ENCODE measurements around the gene PTPN13.
"Not testable (repeated sequence)": the region's sequence is repeated elsewhere in the genome, so short reads cannot be mapped to it uniquely, and the experiment has no call there.

Gene PTPN13

DNA sequence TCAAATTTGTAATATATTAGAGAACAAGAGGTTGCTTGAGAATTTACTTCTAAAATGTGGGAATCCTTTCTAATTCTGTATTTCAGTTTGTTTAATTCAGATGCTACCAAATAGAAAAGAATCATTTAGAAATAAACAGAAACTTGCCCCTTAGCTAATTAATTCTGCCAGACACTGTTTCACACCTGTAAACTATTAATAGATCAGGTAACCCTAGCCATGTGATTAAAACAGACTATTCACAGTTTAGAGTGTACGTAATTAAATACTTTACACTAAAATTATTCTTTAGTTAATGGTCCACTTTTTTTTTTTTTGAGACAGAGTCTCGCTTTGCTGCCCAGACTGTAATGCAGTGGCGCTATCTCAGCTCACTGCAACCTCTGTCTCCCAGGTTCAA lies 124.0 kb downstream of the PTPN13 start:
- no peak for DNase-seq

DNA sequence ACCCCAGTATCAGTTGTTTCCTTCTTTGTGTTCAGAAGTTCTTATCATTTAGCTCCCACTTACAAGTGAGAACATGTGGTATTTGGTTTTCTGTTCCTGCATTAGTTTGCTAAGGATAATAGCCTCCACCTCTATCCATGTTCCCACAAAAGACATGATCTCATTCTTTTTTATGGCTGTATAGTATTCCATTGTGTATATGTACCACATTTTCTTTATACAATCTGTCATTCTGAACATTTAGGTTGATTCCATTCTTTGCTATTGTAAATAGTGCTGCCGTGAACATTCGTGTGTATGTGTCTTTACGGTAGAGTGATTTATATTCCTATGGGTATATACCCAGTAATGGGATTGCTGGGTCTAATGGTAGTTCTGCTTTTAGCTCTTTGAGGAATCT lies 125.0 kb downstream of the PTPN13 start:
- not testable (repeated sequence) for DNase-seq

DNA sequence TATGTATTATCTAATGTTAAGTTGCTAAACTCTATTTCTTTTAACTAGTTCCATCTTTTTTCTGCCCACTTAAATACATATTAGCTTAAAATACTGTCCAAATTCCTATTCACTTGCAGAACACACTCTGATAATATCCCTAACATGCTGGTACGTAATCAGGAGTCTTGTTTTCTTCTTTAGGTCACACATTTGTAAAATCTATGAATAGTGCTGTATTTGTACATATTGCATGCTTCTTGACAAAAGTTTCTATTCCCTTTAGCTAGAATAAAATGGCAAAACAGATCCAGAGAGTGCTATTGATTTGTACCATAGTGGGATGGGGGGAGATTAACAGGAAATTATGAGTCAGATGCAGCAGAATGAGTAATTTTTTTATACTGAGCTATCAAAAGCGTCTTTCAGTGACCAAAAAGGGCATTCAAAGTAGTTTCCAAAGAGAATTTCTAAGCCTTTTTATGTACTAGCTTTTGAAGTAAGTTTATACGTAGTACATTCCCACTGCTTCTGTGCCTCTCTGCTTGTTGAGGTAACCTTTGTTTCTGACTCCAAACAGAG lies 126.5 kb downstream of the PTPN13 start:
- no peak for DNase-seq

DNA sequence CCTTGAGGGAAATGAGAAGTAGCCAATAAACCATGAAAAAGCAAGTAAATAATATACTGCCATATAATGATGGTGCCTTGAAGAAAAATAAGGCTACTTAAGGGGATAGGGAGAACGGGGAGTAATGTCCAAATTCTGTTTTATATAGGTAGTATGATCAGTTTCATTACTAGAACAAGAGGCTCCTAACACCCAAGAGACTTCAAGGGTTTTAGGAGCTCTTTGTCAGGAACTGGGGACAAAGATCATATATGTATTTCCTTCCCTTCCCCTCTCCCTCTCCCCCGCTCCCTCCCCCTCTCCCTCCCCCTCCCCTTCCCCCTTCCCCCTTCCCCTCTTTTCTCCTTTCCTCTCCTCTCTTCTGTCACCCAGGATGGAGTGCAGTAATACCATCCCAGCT lies 127.3 kb downstream of the PTPN13 start:
- no peak for DNase-seq

DNA sequence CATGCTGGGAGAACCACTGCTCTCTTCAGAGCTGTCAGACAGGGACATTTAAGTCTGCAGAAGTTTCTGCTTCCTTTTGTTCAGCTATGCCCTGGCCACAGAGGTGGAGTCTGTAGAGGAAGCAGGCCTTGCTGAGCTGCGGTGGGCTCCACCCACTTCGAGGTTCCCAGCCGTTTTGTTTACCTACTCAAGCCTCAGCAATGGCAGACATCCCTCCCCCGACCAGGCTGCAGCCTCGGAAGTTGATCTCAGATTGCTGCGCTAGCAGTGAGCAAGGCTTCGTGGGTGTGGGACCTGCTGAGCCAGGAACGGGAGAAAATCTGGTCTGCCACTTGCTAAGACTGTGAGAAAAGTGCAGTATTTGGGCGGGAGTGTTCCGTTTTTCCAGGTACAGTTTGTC lies 136.2 kb downstream of the PTPN13 start:
- DNase-seq, result no peak

DNA sequence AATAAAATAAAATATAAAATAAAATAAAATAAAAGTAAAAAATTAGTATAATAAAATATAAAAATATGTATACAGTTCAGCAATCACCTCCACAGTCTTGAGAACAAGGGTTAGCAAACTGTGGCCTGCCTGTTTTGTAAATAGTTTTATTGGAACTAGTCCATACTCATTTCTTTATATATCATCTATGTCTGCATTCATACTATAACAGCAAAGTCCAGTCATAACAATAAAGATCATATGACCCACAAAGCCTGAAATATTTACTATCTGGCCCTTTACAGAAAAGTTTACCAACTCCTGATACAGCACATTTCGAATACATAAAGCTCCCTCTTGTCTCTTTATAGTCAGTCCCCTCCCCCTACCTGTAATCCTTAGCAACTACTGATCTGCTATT lies 143.1 kb downstream of the PTPN13 start:
- DNase-seq, result no peak

DNA sequence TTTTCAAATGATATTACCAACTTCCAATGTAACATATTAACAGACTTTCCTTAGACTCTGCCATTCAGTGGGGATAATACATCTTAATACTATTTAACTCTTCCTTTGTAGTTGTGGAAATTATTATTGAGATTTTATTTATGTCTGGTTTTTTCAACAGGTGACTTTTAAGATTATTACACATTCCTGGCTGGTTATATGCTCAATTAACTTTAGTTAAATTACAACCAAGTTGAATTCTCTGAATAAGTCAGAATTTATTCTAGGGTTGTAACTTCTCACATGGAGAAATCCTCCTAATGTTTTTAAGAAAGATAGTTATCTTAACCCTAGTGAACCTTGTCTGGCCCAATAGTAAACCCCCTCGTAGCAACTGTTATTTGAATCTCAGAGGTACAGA lies 147.7 kb downstream of the PTPN13 start:
- DNase-seq, result no peak

DNA sequence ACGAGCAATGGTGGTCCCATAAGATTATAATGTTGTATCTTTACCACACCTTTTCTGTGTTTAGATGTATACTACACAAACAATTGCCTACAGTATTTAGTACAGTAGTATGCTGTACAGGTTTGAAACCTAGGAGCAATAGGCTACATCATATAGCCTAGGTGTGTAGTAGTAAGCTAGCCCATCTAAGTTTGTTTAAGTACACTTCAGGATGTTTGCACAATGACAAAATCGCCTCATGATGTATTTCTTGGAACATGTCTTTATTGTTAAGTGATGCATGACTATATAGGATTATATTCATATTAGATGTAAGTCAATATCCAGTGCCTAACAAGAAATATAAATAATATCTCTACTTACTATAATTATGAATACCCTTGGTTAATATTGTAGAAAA lies 150.5 kb downstream of the PTPN13 start:
- DNase-seq, result no peak

DNA sequence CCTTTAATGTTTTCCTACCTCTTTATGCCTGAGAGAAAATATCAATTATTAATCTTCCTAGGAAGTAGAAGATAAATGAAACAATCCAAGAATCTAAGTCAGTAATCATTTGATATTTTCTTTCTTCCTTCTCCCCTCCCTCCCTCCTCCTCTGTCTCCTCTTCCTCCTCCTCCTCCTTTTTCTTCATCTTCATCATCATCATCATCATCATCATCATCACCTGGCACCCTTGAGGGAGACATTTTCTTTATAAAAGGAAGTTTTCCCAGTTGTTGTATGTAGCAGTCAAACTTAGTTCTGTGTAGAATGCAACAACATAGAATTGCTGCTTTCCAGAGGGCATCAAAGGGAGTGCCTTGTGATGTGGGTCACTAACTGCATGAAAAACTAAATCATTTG lies 155.0 kb downstream of the PTPN13 start:
- DNase-seq, result no peak

DNA sequence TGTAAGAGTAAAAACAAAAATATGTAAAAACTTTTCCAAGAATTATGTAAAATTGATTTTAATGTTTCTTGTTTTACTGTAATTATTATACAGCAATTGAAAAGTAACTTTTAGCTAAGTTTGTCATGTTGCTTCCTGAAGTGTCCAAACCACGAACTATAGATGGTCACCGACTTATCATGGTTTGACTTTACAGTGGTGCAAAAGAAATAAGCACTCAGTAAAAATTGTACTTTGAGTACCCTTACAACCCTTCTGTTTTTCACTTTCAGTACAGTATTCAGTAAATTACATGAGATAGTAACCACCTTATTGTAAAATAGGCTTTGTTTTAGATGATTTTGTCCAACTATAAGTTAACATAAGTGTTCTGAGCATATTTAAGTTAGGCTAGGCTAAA lies 161.3 kb downstream of the PTPN13 start:
- no peak for DNase-seq

DNA sequence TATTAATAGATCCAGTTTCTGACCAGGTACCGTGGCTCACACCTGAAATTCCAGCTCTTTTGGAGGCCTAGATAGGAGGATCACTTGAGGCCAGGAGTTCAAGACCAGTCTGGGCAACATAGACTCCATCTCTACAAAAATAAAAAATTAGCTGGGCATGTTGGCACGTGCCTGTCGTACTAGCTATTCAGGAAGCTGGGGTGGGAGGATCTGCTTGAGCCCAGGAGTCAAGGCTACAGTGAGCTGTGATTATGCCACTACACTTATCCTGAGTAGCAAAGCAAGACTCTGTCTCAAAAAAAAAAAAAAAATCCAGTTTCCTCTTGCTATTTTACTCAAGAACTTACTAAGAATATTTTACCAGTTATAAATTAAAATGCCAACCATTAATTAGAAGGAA lies 163.4 kb downstream of the PTPN13 start:
- no peak for DNase-seq

DNA sequence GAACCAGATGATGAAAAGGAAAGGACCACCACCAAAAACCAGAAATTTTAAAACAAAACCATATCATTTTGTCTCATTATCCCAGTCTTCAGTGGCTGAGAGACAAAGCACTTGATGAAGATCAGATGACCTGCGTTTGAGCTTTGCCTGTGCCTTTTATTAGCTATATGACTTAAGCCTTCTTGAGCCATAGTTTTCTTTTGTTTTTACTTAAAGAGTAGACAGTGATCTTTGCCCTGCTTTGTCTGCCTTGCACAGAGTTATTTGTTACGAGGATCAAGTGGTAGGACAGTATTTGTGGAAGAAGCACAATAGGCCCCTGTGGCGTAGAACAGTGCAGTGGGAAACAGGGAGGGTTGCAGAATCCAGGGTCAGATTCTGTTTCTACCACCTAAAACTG lies 165.2 kb downstream of the PTPN13 start:
- DNase-seq, result no peak

DNA sequence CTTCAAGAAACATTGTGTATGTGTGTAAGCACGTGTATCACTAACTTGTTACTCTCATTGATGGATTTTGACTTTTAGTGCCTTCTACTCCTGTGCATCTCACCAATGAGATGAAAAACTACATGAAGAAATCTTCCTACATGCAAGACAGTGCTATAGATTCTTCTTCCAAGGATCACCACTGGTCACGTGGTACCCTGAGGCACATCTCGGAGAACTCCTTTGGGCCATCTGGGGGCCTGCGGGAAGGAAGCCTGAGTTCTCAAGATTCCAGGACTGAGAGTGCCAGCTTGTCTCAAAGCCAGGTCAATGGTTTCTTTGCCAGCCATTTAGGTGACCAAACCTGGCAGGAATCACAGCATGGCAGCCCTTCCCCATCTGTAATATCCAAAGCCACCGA lies 168.5 kb downstream of the PTPN13 start:
- no peak for DNase-seq

DNA sequence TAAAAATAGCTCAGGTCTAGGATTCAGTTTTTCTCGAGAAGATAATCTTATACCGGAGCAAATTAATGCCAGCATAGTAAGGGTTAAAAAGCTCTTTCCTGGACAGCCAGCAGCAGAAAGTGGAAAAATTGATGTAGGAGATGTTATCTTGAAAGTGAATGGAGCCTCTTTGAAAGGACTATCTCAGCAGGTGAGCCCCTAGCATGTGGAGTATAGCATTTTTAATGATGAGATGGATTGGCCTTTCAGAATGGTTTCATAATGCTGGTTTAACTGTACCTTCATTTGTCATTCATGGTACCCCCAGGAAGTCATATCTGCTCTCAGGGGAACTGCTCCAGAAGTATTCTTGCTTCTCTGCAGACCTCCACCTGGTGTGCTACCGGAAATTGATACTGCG lies 175.7 kb downstream of the PTPN13 start:
- DNase-seq, result no peak

DNA sequence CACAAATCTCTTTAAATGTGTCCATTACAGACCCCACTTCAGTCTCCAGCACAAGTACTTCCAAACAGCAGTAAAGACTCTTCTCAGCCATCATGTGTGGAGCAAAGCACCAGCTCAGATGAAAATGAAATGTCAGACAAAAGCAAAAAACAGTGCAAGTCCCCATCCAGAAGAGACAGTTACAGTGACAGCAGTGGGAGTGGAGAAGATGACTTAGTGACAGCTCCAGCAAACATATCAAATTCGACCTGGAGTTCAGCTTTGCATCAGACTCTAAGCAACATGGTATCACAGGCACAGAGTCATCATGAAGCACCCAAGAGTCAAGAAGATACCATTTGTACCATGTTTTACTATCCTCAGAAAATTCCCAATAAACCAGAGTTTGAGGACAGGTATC lies 177.0 kb downstream of the PTPN13 start:
- no peak for DNase-seq

DNA sequence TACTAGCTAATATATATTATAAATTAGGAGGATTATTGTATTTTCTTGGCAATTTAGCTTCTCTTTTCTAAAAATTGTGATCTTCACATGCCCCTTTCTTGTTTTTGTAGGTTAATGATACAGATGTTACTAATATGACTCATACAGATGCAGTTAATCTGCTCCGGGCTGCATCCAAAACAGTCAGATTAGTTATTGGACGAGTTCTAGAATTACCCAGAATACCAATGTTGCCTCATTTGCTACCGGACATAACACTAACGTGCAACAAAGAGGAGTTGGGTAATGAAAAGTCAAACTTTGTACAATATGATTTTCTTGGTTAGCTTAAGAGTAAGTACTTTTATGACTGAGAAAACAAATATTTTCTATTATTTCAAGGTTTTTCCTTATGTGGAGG lies 180.9 kb downstream of the PTPN13 start:
- no peak for DNase-seq

DNA sequence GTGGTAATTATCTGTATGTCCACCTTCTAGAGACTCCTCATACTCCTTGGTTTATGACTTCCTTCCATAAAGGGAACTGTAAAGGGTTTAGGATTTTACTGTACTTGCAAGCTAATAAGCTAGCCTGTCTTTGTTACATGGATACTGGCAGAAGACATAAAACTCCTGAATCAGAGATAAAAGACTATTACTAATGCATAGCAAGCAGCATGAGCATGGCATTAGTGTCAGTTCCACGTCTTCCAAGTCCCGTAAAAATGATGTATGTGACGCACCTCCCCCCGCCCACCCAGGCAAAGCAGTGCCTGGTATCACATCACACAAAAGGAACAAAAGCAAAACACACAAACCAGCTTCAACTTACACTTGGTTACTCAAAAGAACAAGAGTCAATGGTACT lies 184.1 kb downstream of the PTPN13 start:
- no peak for DNase-seq

DNA sequence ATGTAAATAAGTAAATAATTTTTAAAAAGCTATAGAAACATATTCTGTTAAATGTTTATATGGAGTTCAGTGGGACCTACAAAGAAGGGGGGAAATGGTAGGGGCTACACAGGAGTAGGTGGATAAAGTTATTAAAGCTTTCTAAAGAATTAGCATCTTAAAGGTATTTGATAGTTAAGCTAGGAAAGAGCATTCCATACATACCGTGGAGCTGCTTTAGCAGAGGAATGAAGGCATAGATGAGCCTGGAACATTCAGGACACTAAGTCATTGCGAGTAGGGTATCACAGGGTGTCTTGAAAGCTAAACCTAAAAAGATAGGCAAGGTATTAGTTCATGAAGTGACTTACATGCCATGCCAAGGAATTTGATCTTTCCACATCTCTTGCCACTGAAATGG lies 194.7 kb downstream of the PTPN13 start:
- no peak for DNase-seq

DNA sequence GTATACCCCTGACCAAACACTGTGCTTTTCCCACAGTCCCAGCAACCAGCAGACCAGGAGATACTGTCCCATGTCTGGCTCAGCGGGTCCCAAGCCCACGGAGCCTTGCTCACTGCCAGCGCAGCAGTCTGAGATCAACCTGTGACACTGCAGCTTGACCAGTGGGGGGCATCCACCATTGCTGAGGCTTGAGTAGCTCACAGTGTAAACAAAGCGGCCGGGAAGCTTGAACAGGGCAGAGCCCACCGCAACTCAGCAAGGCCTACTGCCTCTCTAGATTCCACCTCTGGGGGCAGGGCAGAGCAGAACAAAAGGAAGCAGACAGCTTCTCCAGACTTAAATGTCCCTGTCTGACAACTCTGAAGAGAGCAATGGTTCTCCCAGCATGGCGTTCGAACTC lies 197.0 kb downstream of the PTPN13 start:
- DNase-seq, result no peak

DNA sequence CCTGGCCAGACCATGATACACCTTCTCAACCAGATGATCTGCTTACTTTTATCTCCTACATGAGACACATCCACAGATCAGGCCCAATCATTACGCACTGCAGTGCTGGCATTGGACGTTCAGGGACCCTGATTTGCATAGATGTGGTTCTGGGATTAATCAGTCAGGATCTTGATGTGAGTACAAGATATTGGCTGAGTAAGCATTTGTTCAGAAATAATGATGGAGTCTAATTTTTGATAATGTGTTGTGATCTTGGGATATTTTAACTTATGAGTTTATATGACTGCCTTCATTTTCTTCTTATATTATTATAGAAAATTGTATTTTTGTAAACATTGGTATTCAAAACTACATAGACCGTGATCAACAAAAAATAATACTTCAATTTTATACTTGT lies 215.7 kb downstream of the PTPN13 start:
- DNase-seq, result no peak

DNA sequence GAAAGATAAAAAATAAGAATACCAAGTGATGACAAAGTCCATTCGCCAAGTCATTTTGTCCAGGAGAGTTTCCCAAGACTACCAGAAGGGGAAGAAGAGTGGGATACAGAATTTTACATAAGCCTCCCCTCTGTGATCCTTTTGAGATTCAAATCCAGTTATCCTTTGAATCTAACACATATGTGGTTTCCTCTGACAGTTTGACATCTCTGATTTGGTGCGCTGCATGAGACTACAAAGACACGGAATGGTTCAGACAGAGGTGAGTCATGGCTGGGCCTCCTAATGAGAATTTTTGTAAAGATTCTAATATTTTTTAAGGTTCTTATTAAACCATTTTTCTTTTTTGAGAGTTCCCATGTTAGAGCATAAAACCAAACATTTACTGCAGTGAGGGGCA lies 216.7 kb downstream of the PTPN13 start:
- DNase-seq, result no peak

DNA sequence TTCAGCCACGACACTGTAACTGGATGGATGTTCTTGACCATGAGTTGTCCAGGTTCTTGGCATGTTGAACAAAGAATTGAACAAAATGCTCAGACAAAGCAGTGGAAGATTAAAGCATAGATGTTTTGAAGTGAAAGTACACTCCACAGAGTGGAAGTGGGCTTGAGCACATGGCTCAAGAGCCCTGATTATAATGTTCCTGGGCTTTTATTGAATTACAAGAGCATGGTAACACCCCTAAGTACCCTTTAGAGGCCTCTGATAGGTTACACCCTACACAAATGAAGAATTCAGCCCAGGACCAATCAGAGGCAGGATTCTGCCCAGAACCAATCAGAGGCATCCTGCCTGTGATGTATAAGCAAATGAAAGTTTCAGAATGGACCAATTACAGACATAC lies 221.5 kb downstream of the PTPN13 start:
- no peak for DNase-seq

DNA sequence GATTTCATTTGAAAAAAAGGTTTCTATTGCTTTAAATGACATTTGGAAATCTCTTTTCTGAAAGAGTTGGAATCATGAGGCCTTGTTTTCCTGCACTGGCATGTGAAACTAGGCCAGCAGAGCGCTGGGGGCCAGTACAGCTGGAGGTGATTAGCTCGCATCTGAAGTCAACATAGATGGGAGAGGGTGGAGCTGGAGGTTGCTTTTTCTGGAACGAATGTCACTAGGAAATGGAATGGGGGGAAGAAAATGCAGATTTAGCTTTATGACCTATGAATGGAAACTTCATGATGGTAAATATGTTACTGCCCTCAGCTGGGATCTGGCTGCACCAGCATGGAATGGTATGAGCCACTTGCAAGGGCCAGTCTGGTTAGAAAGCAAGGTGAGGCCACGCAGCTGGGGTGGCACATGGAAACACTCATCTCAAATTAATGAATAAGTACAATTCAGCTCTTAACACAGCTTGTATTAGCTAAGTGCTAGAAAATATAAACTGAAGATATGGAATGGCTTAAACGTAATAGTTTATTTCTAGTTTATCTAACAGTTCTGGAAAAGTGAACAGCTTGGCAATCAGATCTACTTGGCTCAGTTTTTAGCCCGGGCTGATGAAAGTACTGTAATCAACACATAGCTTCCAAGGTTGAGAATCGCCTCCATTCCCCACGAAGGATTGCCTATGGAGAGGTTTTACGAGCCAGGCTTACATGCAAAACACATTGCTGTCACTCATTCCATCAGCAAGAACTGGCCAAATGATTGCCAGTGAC lies 222.6 kb downstream of the PTPN13 start:
- no peak for DNase-seq

DNA sequence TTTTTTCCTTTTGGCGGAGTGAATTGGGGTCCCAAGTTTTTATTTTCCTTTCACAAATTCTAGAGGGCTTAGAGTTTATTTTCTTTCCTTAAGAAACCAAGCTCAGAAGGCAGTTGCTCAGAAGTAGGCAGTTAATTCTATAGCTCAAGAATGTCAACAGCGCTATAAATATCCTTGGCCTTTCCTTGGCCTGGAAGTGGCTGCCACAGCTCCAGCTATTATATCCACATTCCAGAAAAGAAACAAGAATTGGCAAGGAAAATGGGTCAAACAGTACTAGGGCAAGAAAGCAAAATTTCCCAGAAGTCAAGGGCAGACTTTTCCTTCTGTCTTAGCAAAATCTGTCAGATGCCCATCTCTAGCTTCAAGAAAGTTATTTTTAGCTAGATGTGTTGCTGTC lies 224.1 kb downstream of the PTPN13 start:
- no peak for DNase-seq

DNA sequence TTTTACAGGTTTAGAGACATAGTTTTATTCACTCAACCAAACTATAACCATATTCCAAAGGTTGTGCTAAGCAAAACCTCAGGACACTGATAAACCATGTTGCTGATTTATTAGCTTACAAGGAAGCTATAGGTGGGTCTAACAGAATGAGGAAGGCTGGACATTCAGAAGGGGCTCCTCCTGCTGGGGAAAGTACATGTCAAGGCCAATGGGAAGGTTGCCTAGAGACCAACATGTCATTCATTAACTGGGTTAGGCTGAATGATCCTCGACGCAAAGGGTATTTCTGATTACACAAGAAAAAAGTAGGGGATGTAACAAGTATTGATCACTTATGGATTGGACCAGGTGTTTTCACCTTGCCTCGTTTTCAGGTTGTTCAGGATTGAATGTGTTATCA lies 224.7 kb downstream of the PTPN13 start:
- DNase-seq, result no peak

Data from cortex of kidney (tissue), 1 donor.